Activated naive CD4-positive, alpha-beta T cell treated with Interleukin-2 at 50 U/mL for 16 hours (primary cell): Measurements from ENCODE around the gene CROCC2.

Source experiments
- DNase-seq: peaks from one replicate; pipeline ENCODE4 v3.0.0-alpha.2; 2020

CROCC2 gene

DNA sequence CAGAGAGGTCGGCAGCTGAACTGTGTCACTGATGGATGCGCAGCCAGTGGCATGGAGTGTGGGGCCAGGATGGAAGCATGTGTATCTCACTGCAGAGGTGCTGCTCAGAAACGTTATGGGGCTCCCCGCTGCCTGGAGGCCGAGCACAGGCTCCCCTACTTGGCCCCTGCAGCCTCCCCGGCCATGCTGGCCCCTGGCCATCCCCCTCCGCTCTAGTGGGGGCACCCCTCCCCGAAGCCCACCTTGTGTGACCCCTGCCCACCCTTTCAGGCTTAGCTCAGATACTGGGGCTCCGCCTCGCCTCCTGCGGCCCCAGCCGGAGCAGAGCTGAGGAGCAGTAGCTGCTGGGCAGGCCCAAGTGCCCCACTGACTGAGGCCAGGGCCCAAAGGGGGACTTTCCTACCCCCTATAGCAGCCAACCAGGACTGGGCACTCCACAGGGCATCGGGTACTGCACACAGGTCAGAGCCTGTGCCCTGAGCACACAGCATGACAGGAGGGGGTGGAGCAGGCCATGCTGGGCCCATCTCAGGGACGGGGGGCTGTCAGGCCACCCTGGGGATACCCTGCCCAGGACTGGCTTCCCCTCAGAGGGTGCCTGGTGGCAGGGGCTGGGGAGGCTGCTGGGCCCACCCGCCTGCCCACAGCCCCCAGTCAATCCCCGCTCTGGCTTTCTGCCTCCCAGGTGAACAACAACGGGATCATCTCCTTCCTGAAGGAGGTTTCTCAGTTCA is 123.6 kb downstream of the CROCC2 start:
- DNase-seq, result no peak

DNA sequence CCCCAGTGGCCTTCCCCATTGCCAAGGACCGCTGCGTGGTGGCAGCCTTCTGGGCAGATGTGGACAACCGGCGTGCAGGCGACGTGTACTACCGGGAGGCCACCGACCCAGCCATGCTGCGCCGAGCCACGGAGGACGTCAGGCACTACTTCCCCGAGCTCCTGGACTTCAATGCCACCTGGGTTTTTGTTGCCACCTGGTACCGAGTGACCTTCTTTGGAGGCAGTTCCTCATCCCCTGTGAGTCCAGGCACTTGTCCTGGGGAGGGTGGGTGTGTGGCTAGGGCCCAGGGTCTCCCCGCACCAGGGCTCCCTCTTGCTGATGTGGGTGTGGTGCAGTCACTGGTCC is 124.2 kb downstream of the CROCC2 start:
- DNase-seq, result no peak

DNA sequence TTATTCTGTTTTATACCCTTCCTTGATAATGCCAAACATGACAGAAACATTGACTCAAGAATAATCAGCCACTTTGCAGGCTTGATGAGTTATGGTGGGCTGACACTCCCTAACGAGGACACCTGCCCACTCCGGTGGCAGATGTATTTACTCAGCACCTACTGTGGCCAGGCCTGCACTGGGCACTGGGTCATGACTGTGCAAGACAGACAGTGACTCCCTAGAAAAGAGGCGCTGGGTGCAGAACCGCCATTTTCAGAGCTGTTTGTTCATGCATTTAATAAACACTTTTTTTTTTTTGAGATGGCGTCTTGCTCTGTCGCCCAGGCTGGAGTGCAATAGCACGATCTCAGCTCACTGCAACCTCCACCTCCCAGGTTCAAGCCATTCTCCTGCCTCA is 124.7 kb downstream of the CROCC2 start:
- no peak for DNase-seq

DNA sequence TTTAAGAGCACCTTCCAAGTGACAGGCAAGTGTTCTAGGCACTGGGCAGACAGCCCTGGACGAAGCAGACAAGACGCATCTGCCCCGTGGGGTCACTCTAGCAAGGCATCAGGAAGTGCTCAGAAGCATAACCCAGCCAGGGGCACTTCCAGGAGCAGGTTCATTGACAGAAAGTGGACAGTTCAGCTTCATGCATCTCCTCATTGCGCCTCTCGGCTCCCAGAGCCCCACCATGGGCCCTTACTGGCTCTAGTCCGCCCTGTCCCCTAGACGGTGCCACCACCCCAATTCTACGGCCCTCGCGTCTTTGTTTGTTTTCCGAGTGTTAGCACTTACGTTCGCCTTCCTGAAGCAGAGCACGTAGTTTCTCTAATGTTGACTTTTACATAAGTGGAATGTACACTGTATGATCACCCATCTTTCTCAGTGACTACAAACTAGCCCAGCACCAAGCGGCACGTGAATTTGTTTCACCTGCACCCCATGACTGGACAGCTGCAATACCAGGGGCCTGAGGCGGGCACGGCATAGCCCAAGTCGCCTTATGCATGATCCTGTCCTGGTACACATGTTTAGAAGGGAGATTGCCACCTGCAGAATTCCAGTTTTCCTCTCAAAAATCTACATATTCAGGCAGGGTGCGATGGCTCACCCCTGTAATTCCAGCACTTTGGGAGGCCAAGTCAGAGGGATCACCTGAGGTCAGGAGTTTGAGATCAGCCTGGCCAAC is 125.5 kb downstream of the CROCC2 start:
- no peak for DNase-seq

DNA sequence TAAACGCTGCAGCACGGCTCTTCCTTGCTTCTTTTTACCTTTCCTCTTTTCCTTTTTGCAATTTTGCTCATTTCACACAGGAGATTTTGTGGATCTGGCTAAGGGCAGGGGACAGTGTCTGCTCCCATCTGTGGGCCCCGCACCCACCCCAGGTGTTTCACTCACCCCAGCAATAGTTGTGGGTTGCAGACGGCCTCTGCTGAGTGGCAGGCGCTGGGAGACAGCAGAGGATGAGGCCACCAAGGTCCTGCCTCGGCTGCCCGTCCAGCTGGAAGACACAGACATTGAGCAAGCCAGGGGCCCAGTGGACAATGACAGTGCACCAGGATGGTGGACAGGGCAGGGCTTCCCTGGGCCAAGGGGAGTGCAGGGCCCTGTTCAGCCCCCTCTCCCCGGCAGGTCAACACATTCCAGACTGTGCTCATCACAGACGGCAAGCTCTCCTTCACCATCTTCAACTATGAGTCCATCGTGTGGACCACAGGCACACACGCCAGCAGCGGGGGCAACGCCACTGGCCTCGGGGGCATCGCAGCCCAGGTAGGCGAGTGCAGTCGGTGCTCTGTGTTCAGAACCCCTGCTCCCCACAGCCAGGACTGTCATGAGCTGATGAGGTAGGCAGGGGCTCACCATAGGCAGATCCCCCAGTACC is 127.3 kb downstream of the CROCC2 start:
- DNase-seq, result no peak

DNA sequence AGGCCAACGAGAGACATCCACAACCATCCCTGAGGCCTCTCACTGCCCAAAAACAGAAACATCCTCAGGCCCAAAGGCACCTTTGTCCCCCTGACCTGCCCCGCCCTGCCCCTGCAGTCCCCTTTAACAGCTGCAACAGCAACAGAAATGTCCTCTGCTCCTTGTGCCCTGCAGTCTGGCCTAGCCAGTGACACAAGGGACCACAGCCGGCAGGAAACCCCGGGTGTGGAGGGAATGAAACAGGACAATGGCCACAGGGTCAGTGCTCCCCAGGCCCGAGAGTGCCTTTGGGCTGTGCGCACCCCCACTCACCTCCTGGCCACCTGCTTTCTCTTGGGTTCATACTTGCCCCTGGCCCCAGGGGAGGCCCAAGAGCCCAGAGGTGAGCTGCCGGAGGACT is 127.9 kb downstream of the CROCC2 start:
- DNase-seq, result no peak

DNA sequence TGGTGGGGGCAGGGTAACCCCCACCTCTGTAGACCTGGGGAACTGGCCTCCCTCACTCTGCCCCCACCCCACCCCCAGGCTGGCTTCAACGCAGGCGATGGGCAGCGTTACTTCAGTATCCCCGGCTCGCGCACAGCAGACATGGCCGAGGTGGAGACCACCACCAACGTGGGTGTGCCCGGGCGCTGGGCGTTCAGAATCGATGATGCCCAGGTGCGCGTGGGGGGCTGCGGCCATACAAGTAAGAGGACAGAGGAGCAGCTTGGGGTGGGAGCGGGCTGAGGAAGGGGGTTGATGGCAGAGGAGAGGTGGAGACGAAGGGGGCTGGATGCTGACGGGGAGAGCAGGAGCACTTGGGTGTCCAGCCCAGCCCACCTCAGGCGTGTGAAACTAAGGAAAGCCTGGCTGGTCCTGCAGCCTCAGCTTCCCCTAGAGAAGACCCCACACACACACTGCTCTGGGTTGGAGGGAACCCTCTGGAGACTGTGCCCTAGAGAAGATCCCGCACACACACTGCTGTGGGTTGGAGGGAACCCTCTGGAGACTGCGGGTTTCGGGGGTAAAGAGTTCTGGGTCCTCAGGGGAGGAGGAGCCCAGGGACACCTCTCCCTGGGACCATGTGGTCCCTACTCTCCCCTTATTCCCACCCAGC is 128.5 kb downstream of the CROCC2 start:
- no peak for DNase-seq

DNA sequence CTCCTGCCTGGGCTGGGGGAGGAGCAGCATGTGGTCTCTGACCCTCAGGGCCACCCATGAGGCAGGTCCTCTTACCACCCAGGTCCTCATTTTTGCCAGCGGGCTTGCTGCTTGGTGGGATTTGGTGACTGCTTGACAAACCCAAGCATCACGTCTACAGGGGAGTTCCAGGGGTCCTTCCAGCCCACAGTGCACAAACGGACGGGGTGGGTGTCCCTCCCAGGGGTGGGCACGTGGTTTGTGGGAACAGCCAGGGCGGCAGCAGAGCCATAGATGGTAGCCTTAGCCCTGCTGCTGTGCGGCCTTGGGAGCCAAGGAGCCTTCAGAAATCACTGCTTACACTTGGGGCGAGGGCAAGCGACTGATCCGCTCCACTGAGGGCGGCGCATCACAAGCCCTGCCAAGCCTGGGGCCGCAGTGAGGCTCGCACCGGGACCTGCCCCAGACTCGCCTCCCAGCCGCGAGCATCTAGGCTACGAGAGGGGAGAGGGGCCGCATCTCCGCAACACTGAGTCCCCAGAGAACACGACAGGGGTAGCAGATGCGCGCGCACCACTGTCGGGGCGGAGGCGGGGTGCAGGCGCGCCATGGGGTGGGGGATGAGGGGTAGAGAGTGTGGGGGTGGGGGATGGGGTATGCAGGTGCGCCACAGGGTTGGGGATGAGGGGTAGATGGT is 129.1 kb downstream of the CROCC2 start:
- peak; percentile 33 for DNase-seq

DNA sequence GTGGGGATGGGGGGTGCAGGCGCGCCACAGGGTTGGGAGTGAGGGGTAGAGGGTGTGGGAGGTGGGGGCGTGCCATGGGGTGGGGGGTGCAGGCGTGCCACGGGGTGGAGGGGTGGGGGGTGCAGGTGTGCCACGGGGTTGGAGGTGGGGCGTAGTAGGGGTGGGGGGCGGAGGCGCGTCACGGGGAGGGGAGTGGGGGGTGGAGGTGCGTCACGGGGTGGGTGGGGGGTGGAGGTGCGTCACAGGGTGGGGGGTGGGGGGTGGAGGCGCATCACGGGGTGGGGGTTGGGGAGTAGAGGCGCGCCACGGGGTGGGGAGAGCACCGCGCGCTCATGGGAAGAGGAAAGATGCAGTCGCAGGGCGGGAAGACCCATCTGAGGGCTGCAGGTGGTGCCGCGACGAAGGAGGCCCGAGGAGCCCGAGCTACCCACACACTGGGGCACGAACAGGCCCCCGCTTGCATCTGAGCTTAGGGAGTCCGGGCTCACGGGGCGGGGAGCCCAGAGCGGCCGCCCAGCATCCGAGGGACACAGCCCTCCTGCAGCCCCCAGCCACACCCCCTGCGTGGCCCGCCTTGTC is 129.8 kb downstream of the CROCC2 start:
- DNase-seq, result no peak

DNA sequence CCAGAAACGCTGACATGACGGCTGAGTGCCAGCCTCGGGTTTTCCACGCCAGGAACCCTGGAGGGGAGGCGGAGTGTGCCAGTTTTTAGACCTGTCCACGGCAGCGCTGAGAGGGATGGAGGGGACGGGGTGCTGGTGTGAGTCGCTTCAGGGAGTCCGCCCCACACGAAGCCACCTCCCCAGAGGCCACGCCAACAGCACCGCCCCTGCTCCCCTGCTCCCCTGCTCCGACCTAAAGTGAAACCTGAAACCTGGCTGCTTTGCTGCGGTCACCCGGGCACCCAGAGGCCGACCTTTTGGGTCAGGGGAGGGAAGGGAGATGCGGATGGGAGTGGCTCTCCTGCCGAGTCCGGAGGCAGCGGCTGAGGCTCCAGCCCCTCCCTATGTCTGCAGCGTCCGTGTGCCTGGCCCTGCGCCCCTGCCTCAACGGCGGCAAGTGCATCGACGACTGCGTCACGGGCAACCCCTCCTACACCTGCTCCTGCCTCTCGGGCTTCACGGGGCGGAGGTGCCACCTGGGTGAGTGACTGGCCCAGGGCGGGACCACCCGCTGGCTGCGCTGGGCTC is 130.3 kb downstream of the CROCC2 start:
- peak; percentile 60 for DNase-seq

DNA sequence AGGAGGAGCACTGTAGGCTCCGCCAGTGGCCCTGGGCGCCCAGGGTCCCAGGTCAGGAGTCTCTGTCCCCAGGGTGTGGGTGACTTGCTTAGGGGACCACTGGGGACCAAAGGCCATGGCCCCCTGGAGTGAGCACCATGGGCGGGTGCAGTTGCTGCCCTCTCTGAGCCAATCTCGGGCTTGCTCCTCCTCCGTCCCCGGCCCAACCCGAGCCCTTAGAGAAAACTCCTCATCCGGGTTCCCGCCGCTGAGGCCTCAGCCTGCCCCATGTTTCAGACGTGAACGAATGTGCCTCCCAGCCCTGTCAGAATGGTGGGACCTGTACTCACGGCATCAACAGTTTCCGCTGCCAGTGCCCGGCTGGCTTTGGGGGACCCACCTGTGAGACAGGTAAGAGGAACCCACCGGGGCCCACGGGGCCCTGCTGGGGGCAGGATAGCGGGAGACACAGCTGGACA is 130.9 kb downstream of the CROCC2 start:
- peak; percentile 23 for DNase-seq

DNA sequence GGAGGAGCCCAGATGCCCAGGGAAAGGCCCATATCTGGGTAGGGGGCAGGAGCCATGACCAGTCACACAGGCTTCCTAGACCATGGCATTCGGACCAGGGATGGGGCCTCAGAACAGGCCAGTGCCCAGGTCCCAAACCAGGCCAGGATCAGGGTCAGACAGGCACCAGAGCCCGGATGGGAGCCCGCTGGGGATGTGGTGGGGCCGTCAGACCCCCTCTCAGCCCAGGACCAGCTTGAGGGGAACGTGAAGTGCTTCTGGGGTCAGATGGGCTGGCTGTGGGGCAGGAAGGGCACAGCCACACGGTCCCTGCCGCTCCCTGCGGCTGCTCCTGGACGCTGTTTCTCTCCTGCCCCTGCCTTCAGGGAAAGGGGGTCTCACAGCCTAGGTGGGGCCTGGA is 131.4 kb downstream of the CROCC2 start:
- DNase-seq, result no peak

DNA sequence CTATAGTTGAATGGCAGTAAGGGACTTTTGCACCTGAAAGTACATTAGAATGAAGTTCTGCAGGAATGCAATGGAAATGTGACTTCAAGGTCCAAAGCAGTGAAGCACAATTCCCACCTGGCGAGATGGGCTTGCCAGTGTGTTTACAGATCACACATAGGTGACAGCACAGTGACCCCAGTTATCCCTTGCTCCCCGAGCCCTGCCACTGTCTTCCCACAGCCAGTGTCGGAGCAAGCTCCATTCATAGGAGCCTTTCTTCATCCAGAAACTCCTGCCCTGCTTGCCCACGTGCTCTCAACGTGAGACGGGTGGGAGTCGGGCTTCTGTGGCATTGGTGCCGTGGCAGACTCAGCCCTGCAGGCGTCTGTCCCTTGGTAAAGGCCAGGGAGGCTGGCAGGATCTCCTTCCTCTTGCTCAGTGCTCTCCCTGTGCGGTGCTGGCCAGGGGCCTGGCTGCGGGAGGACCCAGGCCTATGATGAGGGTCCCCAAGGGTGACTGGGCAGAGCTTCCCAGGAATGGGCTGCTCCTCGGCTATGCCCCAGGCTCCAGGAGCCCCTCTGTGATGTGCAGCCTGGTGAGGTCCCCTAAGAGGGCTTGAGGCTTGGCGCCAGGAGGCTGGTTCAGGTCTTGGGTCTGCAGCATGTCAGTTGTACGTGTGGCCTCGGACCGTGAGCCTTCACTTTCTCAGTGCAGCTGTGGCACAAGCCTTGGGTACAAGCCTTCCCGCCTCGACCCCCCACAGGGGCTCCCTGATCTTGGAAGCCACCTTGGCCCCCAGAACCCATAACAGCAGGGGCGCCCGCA is 132.4 kb downstream of the CROCC2 start:
- DNase-seq, result no peak

DNA sequence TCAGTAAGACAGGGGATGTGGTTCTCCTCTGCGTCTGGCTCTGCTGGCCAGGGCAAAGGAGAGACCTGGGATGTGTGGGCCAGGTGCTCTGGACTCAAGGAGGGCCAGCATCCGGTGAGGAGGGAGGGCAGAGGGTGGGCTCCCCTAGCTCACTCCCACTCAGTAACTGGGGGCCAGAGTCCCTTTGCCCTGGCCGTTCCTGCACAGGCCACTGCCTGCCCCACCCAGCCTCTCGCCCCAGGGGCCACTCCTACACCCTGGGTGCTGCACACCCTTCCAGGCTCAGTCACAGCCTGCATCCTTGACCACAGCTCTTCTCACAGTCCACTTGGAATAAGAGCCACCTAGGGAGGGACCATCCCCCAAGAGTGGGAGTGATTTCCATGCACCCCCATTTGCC is 133.3 kb downstream of the CROCC2 start:
- no peak for DNase-seq

DNA sequence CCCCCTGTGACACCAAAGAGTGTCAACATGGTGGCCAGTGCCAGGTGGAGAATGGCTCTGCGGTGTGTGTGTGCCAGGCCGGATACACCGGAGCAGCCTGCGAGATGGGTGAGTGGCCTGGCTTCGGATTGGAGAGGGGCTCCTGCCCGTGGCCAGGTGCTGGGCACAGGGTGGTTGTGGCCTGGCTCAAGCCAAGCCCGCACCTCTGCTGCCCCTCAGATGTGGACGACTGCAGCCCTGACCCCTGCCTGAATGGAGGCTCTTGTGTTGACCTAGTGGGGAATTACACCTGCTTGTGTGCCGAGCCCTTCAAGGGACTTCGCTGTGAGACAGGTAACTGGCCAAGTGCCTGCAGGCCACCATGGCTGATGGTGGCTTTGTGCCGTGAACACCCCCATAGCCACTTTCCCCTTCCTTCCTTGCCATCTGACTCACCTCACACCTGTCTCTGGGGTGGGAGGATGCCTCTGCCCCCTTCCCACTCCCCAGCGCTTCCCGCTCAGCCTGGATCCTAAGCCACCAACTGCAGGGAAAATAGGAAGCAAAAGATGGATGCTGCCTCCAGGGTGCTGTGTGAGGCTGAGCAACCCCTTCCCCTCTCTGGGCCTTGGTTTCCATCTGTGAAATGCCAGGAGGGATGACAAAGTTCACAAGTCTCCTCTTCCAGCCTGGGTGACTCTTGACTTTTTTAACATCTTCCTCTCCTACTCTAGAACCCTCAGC is 134.1 kb downstream of the CROCC2 start:
- DNase-seq, result no peak

DNA sequence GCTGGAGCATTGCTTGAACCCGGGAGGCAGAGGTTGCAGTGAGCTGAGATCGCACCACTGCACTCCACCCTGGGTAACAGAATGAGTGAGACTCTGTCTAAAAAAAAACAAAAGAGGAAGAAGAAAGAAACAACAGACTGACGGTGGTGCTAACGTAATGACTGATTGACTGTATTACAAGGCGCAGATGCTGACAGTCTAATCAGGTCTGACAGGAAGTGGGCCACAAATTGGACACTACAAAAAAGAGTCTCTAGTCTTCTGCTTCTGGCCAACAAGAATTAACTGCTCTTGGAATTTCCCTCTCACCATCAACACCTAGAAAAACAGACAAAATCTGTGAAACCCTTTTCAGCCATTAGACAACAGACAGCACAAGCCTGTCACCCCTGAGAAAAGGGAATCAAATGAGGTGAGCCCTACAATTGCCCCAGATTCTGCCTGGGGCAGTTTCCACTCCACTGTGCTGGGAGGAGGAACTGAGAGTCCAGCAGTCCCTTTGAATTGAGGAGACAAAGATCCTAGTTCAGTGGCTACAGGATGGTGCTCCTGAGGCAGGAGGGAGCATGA is 135.5 kb downstream of the CROCC2 start:
- DNase-seq, result no peak
